Measurements from ENCODE around the gene MED17. TPM values are rescaled to one million over a fixed set of nuclear protein-coding genes. Genes with fewer than 3 reads are reported as not detected.

The MED17 gene
- total and polyA plus RNA-seq, 4 experiments from 2014 or later = 11.3 to 78.5 (median 52.0) TPM

DNA sequence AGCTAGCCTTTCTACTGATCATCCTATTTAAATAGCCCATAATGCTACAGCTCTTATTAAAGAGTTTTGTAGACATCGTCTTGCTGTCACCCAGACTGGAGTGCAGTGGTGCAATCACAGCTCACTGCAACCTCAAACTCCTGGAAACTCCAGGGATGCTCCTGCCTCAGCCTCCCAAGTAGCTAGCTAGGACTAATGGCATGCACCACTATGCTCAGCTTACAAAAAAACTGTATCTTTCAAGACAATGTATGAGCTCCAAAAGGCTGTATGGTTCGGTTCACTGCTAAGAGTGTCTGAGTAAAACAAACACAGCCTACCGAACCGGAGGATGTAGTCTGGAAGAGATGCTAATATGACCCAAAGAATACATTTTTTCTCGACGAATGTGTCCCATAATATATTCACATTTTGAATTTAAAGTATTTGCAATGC, 45.4 kb upstream of the MED17 start:
- Mint-ChIP-seq H3K4me3 (peak overlapping the region; percentile 91 to 100 (median 100)), H3K27me3 (no peaks in the 10 kb centered on the region), H3K4me1 (peaks cover 50 to 87% (median 69%) of the 10 kb centered on the region in 4 donors), H3K9me3 (no peaks in the 10 kb centered on the region), H3K27ac (peak overlapping the region; percentile 80 to 99 (median 92)), H3K36me3 (peaks cover 46 to 76% of the 10 kb centered on the region in 2 donors)
- peaks cover 42% of the 10 kb centered on the region for H3K36me3 ChIP-seq (ENCODE audit: insufficient read depth, low read length)
- peak overlapping the region; percentile 93 for H3K27ac ChIP-seq (ENCODE audit: low read depth, low read length)
- H3K4me1 ChIP-seq (ENCODE audit: insufficient read depth, low read length) = peaks cover 77% of the 10 kb centered on the region
- peak in 1 of 5 donors; percentile 35 for DNase-seq
- no peaks in the 10 kb centered on the region for H3K27me3 ChIP-seq (ENCODE audit: insufficient read depth, low read length)
- intact Hi-C loops (cut with micrococcal nuclease) = no loop called here
- CTCF ChIA-PET (ENCODE audit: partially characterized antibody) = interaction anchor here (0.9 to 6.0 kb wide), 4 partner anchors 8 to 58 kb away, joined by 3 to 60 read pairs (median 3); partner anchors contain the start of gene MED17
- no peaks in the 10 kb centered on the region for H3K9me3 ChIP-seq (ENCODE audit: control insufficient read depth in 1 of 2, low read length in 2 of 2)
- POLR2A ChIA-PET (ENCODE audit: partially characterized antibody) = interaction anchor here (0.8 to 8.2 kb wide), 7 partner anchors 10 to 541 kb away, joined by 3 to 180 read pairs (median 38); partner anchors contain the start of genes CEP295, MED17, PANX1 and SLC36A4
- H3K4me3 ChIP-seq (ENCODE audit: low read length in 2 of 2) = peak overlapping the region; percentile 7 to 98

DNA sequence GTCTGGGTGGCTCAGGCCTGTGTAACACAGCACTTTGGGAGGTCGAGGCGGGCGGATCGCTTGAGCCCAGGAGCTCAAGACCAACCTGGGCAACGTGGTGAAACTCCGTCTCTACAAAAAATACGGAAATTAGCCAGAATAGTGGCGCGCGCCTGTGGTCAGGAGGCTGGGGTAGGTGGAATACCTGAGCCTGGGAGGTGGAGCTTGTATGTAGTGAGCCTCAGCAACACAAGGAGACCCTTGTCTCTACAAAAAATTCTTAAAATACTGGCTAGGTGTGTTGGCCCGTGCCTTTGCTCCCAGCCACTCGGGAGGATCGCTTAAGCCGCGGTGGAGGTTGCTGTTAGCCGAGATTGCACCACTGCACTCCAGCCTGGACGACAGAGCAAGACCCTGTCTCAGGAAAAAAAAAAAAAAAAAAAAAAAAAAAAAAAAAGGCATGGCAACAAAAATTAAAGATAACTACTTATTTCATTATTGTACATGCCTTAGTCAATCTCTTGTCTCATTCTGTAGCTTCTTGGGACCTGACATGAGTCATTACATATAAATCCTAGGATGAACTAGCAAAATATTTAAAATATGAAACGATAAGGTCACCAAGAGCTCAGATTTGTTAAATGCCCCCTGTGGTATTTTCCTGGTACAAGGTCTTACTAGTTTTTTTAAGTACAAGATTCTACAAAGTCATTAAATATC, 43.9 kb upstream of the MED17 start:
- Histone ChIP-seq H3K27me3 (ENCODE audit: insufficient read depth, low read length) (no peaks in the 10 kb centered on the region), H3K27ac (ENCODE audit: low read depth, low read length) (peak overlapping the region; percentile 93), H3K36me3 (ENCODE audit: insufficient read depth, low read length) (peaks cover 28% of the 10 kb centered on the region), H3K4me3 (ENCODE audit: low read length in 2 of 2) (peak overlapping the region; percentile 85 to 98), H3K9me3 (ENCODE audit: control insufficient read depth in 1 of 2, low read length in 2 of 2) (no peaks in the 10 kb centered on the region), H3K4me1 (ENCODE audit: insufficient read depth, low read length) (peaks cover 62% of the 10 kb centered on the region)
- DNase-seq = peak in 4 of 5 donors; percentile 24 to 63 (median 25)
- H3K4me1 Mint-ChIP-seq = peaks cover 45 to 84% (median 61%) of the 10 kb centered on the region in 4 donors
- no peaks in the 10 kb centered on the region for H3K9me3 Mint-ChIP-seq
- H3K4me3 Mint-ChIP-seq = peak overlapping the region; percentile 98 to 100 (median 100)
- H3K27ac Mint-ChIP-seq = peak overlapping the region; percentile 98 to 100 (median 99)
- ChIA-PET CTCF (ENCODE audit: partially characterized antibody) (interaction anchor here (0.8 to 6.0 kb wide), 6 partner anchors 8 to 43 kb away, joined by 3 to 60 read pairs (median 4); partner anchors contain the start of gene MED17), POLR2A (ENCODE audit: partially characterized antibody) (interaction anchor here (0.6 to 8.2 kb wide), 16 partner anchors 12 to 1350 kb away, joined by 3 to 180 read pairs (median 6); partner anchors contain the start of genes CEP295, CWC15, ENDOD1 and KDM4D)
- no peaks in the 10 kb centered on the region for H3K27me3 Mint-ChIP-seq
- intact Hi-C loops (cut with micrococcal nuclease) = loop anchor here (5.0 to 10.0 kb wide), 3 partner anchors 198 to 1345 kb away; partner anchors contain the start of genes ANKRD49, ENDOD1, MRE11 and SMCO4
- H3K36me3 Mint-ChIP-seq = peaks cover 44 to 63% of the 10 kb centered on the region in 2 donors

DNA sequence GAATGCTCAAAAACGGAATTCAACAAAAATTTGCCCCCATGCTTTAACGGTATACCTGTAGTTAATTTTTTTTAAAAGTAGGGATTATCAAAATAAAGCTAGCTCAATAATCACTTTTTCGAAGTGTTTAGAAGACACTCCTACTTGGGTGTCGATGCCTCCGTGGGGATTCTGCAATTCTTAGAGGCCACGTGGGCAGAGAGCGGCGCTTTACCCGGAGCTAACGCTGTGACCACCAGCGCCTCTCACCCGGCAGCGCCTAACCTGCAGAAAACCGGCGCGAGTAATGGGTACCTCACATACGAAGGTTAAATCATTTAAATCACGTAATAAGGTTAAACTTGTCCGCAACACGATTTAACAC, 43.4 kb upstream of the MED17 start:
- no peaks in the 10 kb centered on the region for H3K27me3 ChIP-seq (ENCODE audit: insufficient read depth, low read length)
- peaks cover 56% of the 10 kb centered on the region for H3K4me1 ChIP-seq (ENCODE audit: insufficient read depth, low read length)
- H3K4me3 Mint-ChIP-seq = peak overlapping the region; percentile 98 to 100 (median 100)
- H3K9me3 ChIP-seq (ENCODE audit: control insufficient read depth in 1 of 2, low read length in 2 of 2) = no peaks in the 10 kb centered on the region
- H3K27ac ChIP-seq (ENCODE audit: low read depth, low read length) = peak overlapping the region; percentile 93
- ChIA-PET CTCF (ENCODE audit: partially characterized antibody) (interaction anchor here (0.8 to 6.0 kb wide), 6 partner anchors 9 to 1413 kb away, joined by 3 to 60 read pairs (median 4); partner anchors contain the start of genes CEP295 and MED17), POLR2A (ENCODE audit: partially characterized antibody) (interaction anchor here (0.6 to 8.2 kb wide), 23 partner anchors 10 to 1349 kb away, joined by 3 to 180 read pairs (median 6); partner anchors contain the start of genes ANKRD49, CEP295, CWC15 and ENDOD1)
- no peaks in the 10 kb centered on the region for H3K9me3 Mint-ChIP-seq
- DNase-seq = peak; percentile 56 to 74 (median 61)
- peaks cover 28% of the 10 kb centered on the region for H3K36me3 ChIP-seq (ENCODE audit: insufficient read depth, low read length)
- peak overlapping the region; percentile 98 to 100 (median 99) for H3K27ac Mint-ChIP-seq
- H3K4me1 Mint-ChIP-seq = peaks cover 44 to 83% (median 58%) of the 10 kb centered on the region in 4 donors
- H3K4me3 ChIP-seq (ENCODE audit: low read length in 2 of 2) = peak overlapping the region; percentile 85 to 98
- intact Hi-C loops (cut with micrococcal nuclease) = loop anchor here (1.0 to 10.0 kb wide), 6 partner anchors 44 to 1344 kb away; partner anchors contain the start of genes ANKRD49, CEP295, ENDOD1 and MED17
- H3K36me3 Mint-ChIP-seq = peaks cover 43 to 60% of the 10 kb centered on the region in 2 donors
- no peaks in the 10 kb centered on the region for H3K27me3 Mint-ChIP-seq

DNA sequence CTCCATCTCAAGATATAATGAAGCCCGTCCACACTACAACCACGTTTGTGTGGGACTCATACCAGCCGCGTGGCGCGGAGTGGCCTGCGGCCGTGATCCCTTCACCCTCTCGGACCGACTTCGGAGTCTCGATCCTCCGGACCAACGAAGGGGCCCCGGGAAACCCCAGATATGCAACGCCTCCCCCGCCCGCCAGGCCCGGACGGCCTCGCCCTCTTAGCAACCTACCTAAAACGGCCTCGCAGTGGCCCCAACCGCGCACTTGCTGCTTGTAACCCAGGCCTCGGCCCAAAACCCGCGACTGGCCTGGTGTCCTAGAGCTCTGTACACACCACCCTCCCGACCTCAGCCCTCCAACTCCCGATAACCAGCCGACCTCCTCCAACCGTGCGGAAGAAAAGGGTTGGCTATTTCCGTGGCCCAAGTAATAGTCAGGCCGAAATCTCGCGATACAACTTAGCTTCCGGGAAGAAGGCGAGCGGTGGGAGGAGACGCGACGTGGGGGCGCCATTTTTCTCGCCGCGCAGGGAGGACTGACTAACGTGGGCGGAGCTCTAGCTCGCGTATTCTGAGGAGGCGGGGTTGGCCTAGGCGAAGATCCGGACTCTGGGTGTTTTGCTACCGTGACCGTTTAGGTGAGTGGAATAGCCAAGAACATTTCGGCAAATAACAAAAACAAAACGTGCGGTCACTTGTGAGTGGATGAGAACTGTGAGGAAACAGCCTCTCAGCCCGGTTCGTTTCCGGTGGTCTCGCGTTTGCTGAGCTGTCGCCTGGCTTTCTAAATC, 42.8 kb upstream of the MED17 start, which contains the start of the genes C11orf54 and TAF1D:
Gene C11orf54 (plus strand): TSS at position 579 of the 788 bp plus-strand sequence. CDS start 5,722 bp downstream, outside the sequence.
Gene TAF1D (minus strand): TSS at position 402 of the 788 bp plus-strand sequence. CDS start 2,191 bp downstream, outside the sequence.
- intact Hi-C loops (cut with micrococcal nuclease) = loop anchor here (1.0 to 10.0 kb wide), 6 partner anchors 43 to 1344 kb away; partner anchors contain the start of genes ANKRD49, CEP295, ENDOD1 and MED17
- peak within 1 kb of the TSS; percentile 93 for H3K27ac ChIP-seq (ENCODE audit: low read depth, low read length)
- POLR2A ChIA-PET (ENCODE audit: partially characterized antibody) = interaction anchor here (0.6 to 8.2 kb wide), 30 partner anchors 10 to 1558 kb away, joined by 3 to 180 read pairs (median 6); partner anchors contain the start of genes ANKRD49, CEP295, CWC15 and ENDOD1
- H3K9me3 Mint-ChIP-seq = no peaks in the 10 kb centered on the region
- peaks cover 23% of the 10 kb centered on the region for H3K36me3 ChIP-seq (ENCODE audit: insufficient read depth, low read length)
- H3K9me3 ChIP-seq (ENCODE audit: control insufficient read depth in 1 of 2, low read length in 2 of 2) = no peaks in the 10 kb centered on the region
- H3K4me1 Mint-ChIP-seq = peaks cover 41 to 77% (median 57%) of the 10 kb centered on the region in 4 donors
- H3K4me1 ChIP-seq (ENCODE audit: insufficient read depth, low read length) = peaks cover 51% of the 10 kb centered on the region
- no peaks in the 10 kb centered on the region for H3K27me3 ChIP-seq (ENCODE audit: insufficient read depth, low read length)
- H3K27me3 Mint-ChIP-seq = no peaks in the 10 kb centered on the region
- CTCF ChIA-PET (ENCODE audit: partially characterized antibody) = interaction anchor here (0.8 to 6.0 kb wide), 8 partner anchors 9 to 1413 kb away, joined by 3 to 60 read pairs (median 4); partner anchors contain the start of genes CEP295 and MED17
- peak within 1 kb of the TSS; percentile 85 to 98 for H3K4me3 ChIP-seq (ENCODE audit: low read length in 2 of 2)
- H3K27ac Mint-ChIP-seq = peak within 1 kb of the TSS; percentile 98 to 100 (median 99)
- H3K4me3 Mint-ChIP-seq = peak within 1 kb of the TSS; percentile 98 to 100 (median 100)
- peak; percentile 96 to 98 (median 97) for DNase-seq
- H3K36me3 Mint-ChIP-seq = peaks cover 38 to 54% of the 10 kb centered on the region in 2 donors

DNA sequence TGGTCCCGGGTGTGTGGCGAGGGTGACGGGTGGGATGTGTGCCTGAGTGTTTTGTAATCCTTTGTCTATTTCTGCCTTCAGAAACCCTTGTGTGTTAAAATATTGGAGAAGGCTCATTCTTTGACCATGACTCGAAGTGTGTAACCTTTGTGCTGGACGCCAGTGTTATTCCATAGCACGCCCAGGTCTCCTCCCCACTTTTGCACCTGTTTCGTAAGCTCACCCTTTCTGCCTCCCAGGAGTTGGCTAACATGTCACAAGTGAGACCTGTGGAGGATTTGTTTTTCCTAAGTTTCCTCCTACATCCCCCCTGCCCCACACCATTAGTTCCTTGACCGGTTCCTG, 42.2 kb upstream of the MED17 start:
- no peak for DNase-seq
- ChIA-PET CTCF (ENCODE audit: partially characterized antibody) (interaction anchor here (1.0 to 6.0 kb wide), 6 partner anchors 10 to 1412 kb away, joined by 3 to 60 read pairs (median 4); partner anchors contain the start of genes CEP295 and MED17), POLR2A (ENCODE audit: partially characterized antibody) (interaction anchor here (0.6 to 8.2 kb wide), 28 partner anchors 9 to 1557 kb away, joined by 3 to 180 read pairs (median 6); partner anchors contain the start of genes ANKRD49, CEP295, CWC15 and ENDOD1)
- peak overlapping the region; percentile 85 to 98 for H3K4me3 ChIP-seq (ENCODE audit: low read length in 2 of 2)
- Mint-ChIP-seq H3K4me1 (peaks cover 38 to 72% (median 53%) of the 10 kb centered on the region in 4 donors), H3K27me3 (no peaks in the 10 kb centered on the region), H3K4me3 (peak overlapping the region; percentile 98 to 100 (median 100)), H3K36me3 (peaks cover 33 to 49% of the 10 kb centered on the region in 2 donors), H3K9me3 (no peaks in the 10 kb centered on the region), H3K27ac (peak overlapping the region; percentile 98 to 100 (median 99))
- no peaks in the 10 kb centered on the region for H3K9me3 ChIP-seq (ENCODE audit: control insufficient read depth in 1 of 2, low read length in 2 of 2)
- H3K27ac ChIP-seq (ENCODE audit: low read depth, low read length) = peak overlapping the region; percentile 93
- H3K4me1 ChIP-seq (ENCODE audit: insufficient read depth, low read length) = peaks cover 45% of the 10 kb centered on the region
- no peaks in the 10 kb centered on the region for H3K27me3 ChIP-seq (ENCODE audit: insufficient read depth, low read length)
- intact Hi-C loops (cut with micrococcal nuclease) = loop anchor here (1.0 to 10.0 kb wide), 6 partner anchors 42 to 1343 kb away; partner anchors contain the start of genes ANKRD49, CEP295, ENDOD1 and MED17
- H3K36me3 ChIP-seq (ENCODE audit: insufficient read depth, low read length) = peaks cover 18% of the 10 kb centered on the region

DNA sequence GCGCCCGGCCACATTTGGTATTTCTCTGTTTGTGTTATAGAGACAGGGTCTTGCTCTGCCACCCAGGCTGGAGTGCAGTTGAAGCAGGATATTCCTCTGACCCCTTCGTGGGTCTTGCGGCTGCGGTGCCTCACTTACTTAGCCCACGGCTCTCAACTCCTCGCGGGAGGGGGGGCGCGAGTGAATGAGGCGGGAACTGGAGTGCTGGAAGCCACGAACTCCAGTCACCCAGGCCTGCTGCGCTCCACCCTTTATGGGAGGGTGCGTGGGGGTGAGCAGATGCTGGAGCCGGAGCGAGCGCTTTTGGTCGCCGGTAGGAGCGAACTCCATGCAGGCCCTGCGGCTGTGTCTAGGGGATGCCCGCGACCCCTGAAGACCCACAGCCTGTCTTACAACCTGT, 40.8 kb upstream of the MED17 start:
- H3K4me3 ChIP-seq (ENCODE audit: low read length in 2 of 2) = no peak overlapping the region
- H3K27me3 ChIP-seq (ENCODE audit: insufficient read depth, low read length) = no peaks in the 10 kb centered on the region
- intact Hi-C loops (cut with micrococcal nuclease) = loop anchor here (5.0 to 10.0 kb wide), 3 partner anchors 201 to 1342 kb away; partner anchors contain the start of genes ANKRD49, ENDOD1, MRE11 and SMCO4
- no peak overlapping the region for H3K27ac ChIP-seq (ENCODE audit: low read depth, low read length)
- POLR2A ChIA-PET (ENCODE audit: partially characterized antibody) = interaction anchor here (6.9 kb wide), 1 partner anchor 40 kb away, joined by 180 read pairs; the partner anchor contains the start of gene MED17
- H3K9me3 ChIP-seq (ENCODE audit: control insufficient read depth in 1 of 2, low read length in 2 of 2) = no peaks in the 10 kb centered on the region
- Mint-ChIP-seq H3K4me1 (peaks cover 26 to 57% (median 39%) of the 10 kb centered on the region in 4 donors), H3K27me3 (no peaks in the 10 kb centered on the region), H3K9me3 (no peaks in the 10 kb centered on the region), H3K27ac (peak overlapping the region in 4 of 7 donors; percentile 53 to 77 (median 65)), H3K4me3 (peak overlapping the region; percentile 39 to 78 (median 66)), H3K36me3 (peaks cover 24 to 38% of the 10 kb centered on the region in 2 donors)
- peaks cover 6% of the 10 kb centered on the region for H3K36me3 ChIP-seq (ENCODE audit: insufficient read depth, low read length)
- peaks cover 31% of the 10 kb centered on the region for H3K4me1 ChIP-seq (ENCODE audit: insufficient read depth, low read length)
- CTCF ChIA-PET (ENCODE audit: partially characterized antibody) = no interaction called here
- no peak for DNase-seq

Data from CD4-positive, alpha-beta memory T cell (primary cell).